AG04449 (cell line): ENCODE measurements around the gene MYOF.

Experiments
- CTCF ChIA-PET: fragments of 350-600 bp; formaldehyde crosslinking; extraction: SDS; loops from one replicate; lab custom pipeline; 2021; ENCODE audit warnings: antibody characterized with exemption; lab: Yijun Ruan, JAX
- POLR2A ChIA-PET: fragments of 400-600, 350-600 bp; formaldehyde crosslinking; extraction: SDS; loops from one replicate; lab custom pipeline; 2020; ENCODE audit warnings: antibody characterized with exemption, inconsistent platforms; lab: Yijun Ruan, JAX
- DNase-seq: peaks from one replicate; pipeline ENCODE4 v3.0.0-alpha.2; 2010; ENCODE audit warnings: low read depth, low spot score
- H3K4me3 ChIP-seq: 2 replicates; pipeline ENCODE4 v1.5.1; 2011; ENCODE audit warnings: low read depth, mild to moderate bottlenecking, control low read depth, low read length
- CTCF ChIP-seq: IDR thresholded peaks from one replicate; pipeline ENCODE4 v1.5.1; 2011; ENCODE audit warnings: mild to moderate bottlenecking, moderate library complexity, low read length, control low read depth, inconsistent platforms; ENCODE audit not compliant: insufficient read depth; ENCODE audit errors: missing control alignments

MYOF gene

GRCh38 chr10:93337309-93337721 is 144.8 kb downstream of the MYOF start:
- DNase-seq: no peak
- TF ChIP-seq CTCF: no peak
- CTCF ChIA-PET: interaction anchor here (1.2 to 9.1 kb wide), 6 partner anchors 14 to 331 kb away, joined by 3 to 88 read pairs (median 6); no protein-coding TSS in a partner anchor
- POLR2A ChIA-PET: interaction anchor here (0.9 kb wide), 1 partner anchor 11 kb away, joined by 3 read pairs; no protein-coding TSS in a partner anchor
- no peak overlapping the region for H3K4me3 ChIP-seq

GRCh38 chr10:93336678-93337077 is 145.5 kb downstream of the MYOF start:
- H3K4me3 ChIP-seq: no peak overlapping the region
- CTCF ChIA-PET: interaction anchor here (1.2 to 9.1 kb wide), 5 partner anchors 15 to 330 kb away, joined by 3 to 88 read pairs (median 6); no protein-coding TSS in a partner anchor
- no peak for DNase-seq
- TF ChIP-seq CTCF: no peak
- POLR2A ChIA-PET: no interaction called here

GRCh38 chr10:93336110-93336509 is 146.0 kb downstream of the MYOF start:
- POLR2A ChIA-PET: no interaction called here
- no peak for TF ChIP-seq CTCF
- no peak overlapping the region for H3K4me3 ChIP-seq
- CTCF ChIA-PET: interaction anchor here (1.4 to 9.1 kb wide), 2 partner anchors 9 to 16 kb away, joined by 3 to 88 read pairs; no protein-coding TSS in a partner anchor
- DNase-seq: no peak

GRCh38 chr10:93334901-93335327 is 147.2 kb downstream of the MYOF start:
- CTCF ChIA-PET: interaction anchor here (1.4 to 9.1 kb wide), 2 partner anchors 10 to 17 kb away, joined by 3 to 88 read pairs; no protein-coding TSS in a partner anchor
- TF ChIP-seq CTCF: no peak
- POLR2A ChIA-PET: interaction anchor here (0.6 kb wide), 1 partner anchor 27 kb away, joined by 3 read pairs; no protein-coding TSS in a partner anchor
- peak; percentile 33 for DNase-seq
- no peak overlapping the region for H3K4me3 ChIP-seq

GRCh38 chr10:93334181-93334580 is 148.0 kb downstream of the MYOF start:
- ChIA-PET CTCF (interaction anchor here (1.3 to 2.5 kb wide), 3 partner anchors 13 to 19 kb away, joined by 3 to 14 read pairs (median 5); no protein-coding TSS in a partner anchor), POLR2A (no interaction called here)
- TF ChIP-seq CTCF: no peak
- DNase-seq: no peak
- H3K4me3 ChIP-seq: no peak overlapping the region

- no peak for TF ChIP-seq CTCF
- POLR2A ChIA-PET: no interaction called here
These were observed 148.7 kb downstream of the MYOF start for GRCh38 chr10:93333278-93333978.

More at GRCh38 chr10:93333278-93333978, 148.7 kb downstream of the MYOF start:
- no peak overlapping the region for H3K4me3 ChIP-seq
- DNase-seq: no peak
- CTCF ChIA-PET: interaction anchor here (1.0 to 2.5 kb wide), 5 partner anchors 9 to 368 kb away, joined by 3 to 14 read pairs (median 4); no protein-coding TSS in a partner anchor
